C4-2B (cell line): Measurements from ENCODE around the gene TTC39A.

Experiments
- ZFX ChIP-seq: fragments of 450-650 bp; IDR thresholded peaks from 2 replicates; pipeline ENCODE4 v1.6.1; 2017
- TF ChIP-seq, protein P1 (sequence below): fragments of 450-650 bp; conservative IDR thresholded peaks from 2 replicates; pipeline ENCODE4 v1.5.1; 2017; ENCODE audit warnings: mild to moderate bottlenecking

DNA sequence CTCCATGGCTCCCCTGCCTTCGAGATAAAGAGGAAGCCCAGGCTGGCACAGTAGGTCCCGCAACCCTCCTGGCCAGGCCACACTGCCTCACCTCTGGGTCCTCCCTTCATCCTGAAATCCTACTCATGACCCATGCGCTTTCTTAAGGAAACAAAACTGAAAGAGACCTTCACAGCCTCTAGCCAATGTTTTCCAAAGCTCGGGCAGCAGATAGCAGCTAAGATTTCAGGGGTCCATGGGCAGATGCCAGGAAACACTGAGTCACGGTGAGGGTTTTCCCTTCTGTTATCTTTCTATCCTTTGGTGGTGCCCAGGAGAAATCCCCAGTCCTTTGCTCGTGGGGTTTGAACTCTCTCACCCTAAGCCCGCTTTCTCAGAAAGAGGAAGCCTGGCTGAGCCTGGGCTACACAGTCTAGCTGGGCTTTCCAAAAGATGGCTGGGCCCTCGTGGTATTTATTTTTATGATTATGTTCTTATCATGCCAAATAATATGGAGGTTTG, 26.6 kb downstream of the TTC39A start:
- TF ChIP-seq, protein P1, sequence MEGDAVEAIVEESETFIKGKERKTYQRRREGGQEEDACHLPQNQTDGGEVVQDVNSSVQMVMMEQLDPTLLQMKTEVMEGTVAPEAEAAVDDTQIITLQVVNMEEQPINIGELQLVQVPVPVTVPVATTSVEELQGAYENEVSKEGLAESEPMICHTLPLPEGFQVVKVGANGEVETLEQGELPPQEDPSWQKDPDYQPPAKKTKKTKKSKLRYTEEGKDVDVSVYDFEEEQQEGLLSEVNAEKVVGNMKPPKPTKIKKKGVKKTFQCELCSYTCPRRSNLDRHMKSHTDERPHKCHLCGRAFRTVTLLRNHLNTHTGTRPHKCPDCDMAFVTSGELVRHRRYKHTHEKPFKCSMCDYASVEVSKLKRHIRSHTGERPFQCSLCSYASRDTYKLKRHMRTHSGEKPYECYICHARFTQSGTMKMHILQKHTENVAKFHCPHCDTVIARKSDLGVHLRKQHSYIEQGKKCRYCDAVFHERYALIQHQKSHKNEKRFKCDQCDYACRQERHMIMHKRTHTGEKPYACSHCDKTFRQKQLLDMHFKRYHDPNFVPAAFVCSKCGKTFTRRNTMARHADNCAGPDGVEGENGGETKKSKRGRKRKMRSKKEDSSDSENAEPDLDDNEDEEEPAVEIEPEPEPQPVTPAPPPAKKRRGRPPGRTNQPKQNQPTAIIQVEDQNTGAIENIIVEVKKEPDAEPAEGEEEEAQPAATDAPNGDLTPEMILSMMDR = no peak
- no peak for TF ChIP-seq ZFX
